GM10248 (cell line): Measurements from ENCODE around the gene STOML3.

ENCODE experiments used
- CTCF ChIA-PET: fragments of 300-600 bp; sonication (Branson Sonifier 250); formaldehyde crosslinking; extraction: SDS; loops from one replicate; lab custom pipeline; 2021; ENCODE audit warnings: antibody characterized with exemption; lab: Yijun Ruan, JAX
- POLR2A ChIA-PET: fragments of 350-650 bp; sonication (Branson Sonifier 250); formaldehyde crosslinking; extraction: SDS; loops from one replicate; lab custom pipeline; 2020; ENCODE audit warnings: antibody characterized with exemption; lab: Yijun Ruan, JAX
- DNase-seq: peaks from one replicate; pipeline ENCODE4 v3.0.0; 2012; ENCODE audit errors: extremely low spot score
- CTCF ChIP-seq: IDR thresholded peaks from 2 replicates; pipeline ENCODE4 v1.5.1; 2012; ENCODE audit warnings: mild to moderate bottlenecking, low read depth; ENCODE audit errors: extremely low read depth, missing control alignments, control extremely low read depth

STOML3 gene

GRCh38 chr13:38921081-38921480 lies 69.5 kb downstream of the STOML3 start:
- ChIA-PET POLR2A (no interaction called here), CTCF (no interaction called here)
- TF ChIP-seq CTCF, result no peak
- DNase-seq, result no peak
